NCI-H1417 treated with DMSO at 0.1 percent for 48 hours (cell line): ENCODE results near the gene ELK3.
A peak's percentile ranks its signal among the peaks of the same experiment; 100 is the strongest.
"Not testable (repeated sequence)": the region's sequence is repeated elsewhere in the genome, so short reads cannot be mapped to it uniquely, and the experiment has no call there.

Experiments
- DNase-seq: peaks from one replicate; lab custom pipeline; 2025; lab: John Stamatoyannopoulos, UW

The ELK3 gene

GRCh38 chr12:96311191-96311590 is 117.0 kb downstream of the ELK3 start:
- DNase-seq, result no peak

GRCh38 chr12:96313606-96314005 is 119.4 kb downstream of the ELK3 start:
- no peak for DNase-seq

GRCh38 chr12:96314723-96315122 is 120.5 kb downstream of the ELK3 start:
- no peak for DNase-seq

- peak; percentile 57 for DNase-seq
Measured at GRCh38 chr12:96315741-96316481, 121.7 kb downstream of the ELK3 start.

- DNase-seq, result not testable (repeated sequence)
Measured at GRCh38 chr12:96317801-96318200, 123.6 kb downstream of the ELK3 start.
